GM21515 (cell line): ENCODE results near the gene DSTN.

Source experiments
- ATAC-seq: cut with Tn5 transposase; IDR thresholded peaks from one replicate; pipeline ENCODE4 v1.9.1; 2021; ENCODE audit not compliant: unreplicated experiment

The DSTN gene

GRCh38 chr20:17611540-17612286, 41.8 kb downstream of the DSTN start:
- no peak for ATAC-seq

- no peak for ATAC-seq
These were observed 42.6 kb downstream of the DSTN start for GRCh38 chr20:17612287-17612991.

- ATAC-seq = no peak
These were observed 43.1 kb downstream of the DSTN start for GRCh38 chr20:17612992-17613327.

GRCh38 chr20:17613328-17614175, 43.7 kb downstream of the DSTN start:
- ATAC-seq = no peak

- ATAC-seq = no peak
These were observed 44.4 kb downstream of the DSTN start for GRCh38 chr20:17614176-17614811.

- no peak for ATAC-seq
These were observed 45.2 kb downstream of the DSTN start for GRCh38 chr20:17614812-17615644.

GRCh38 chr20:17615645-17616479, 46.0 kb downstream of the DSTN start:
- no peak for ATAC-seq

- ATAC-seq = no peak
These were observed 46.8 kb downstream of the DSTN start for GRCh38 chr20:17616480-17617211.

- ATAC-seq = no peak
These were observed 47.5 kb downstream of the DSTN start for GRCh38 chr20:17617212-17617867.

GRCh38 chr20:17617868-17618672, 48.2 kb downstream of the DSTN start:
- no peak for ATAC-seq

GRCh38 chr20:17618673-17619013, 48.8 kb downstream of the DSTN start:
- ATAC-seq = no peak

- no peak for ATAC-seq
These were observed 49.6 kb downstream of the DSTN start for GRCh38 chr20:17619351-17620093.

GRCh38 chr20:17620371-17621228, 50.7 kb downstream of the DSTN start:
- ATAC-seq = no peak

GRCh38 chr20:17621229-17621968, 51.5 kb downstream of the DSTN start:
- ATAC-seq = no peak
